ENCODE results near the gene ASXL3.

ASXL3 gene

GRCh38 chr18:33702625-33703024 lies 124.6 kb downstream of the ASXL3 start:
- Mint-ChIP-seq H3K27ac (no peak overlapping the region), H3K36me3 (no peaks in the 10 kb centered on the region), H3K4me3 (no peak overlapping the region), H3K27me3 (no peaks in the 10 kb centered on the region), H3K4me1 (no peaks in the 10 kb centered on the region), H3K9me3 (peaks cover 2% of the 10 kb centered on the region)
- CTCF ChIA-PET = no interaction called here
- no peak for DNase-seq

DNA sequence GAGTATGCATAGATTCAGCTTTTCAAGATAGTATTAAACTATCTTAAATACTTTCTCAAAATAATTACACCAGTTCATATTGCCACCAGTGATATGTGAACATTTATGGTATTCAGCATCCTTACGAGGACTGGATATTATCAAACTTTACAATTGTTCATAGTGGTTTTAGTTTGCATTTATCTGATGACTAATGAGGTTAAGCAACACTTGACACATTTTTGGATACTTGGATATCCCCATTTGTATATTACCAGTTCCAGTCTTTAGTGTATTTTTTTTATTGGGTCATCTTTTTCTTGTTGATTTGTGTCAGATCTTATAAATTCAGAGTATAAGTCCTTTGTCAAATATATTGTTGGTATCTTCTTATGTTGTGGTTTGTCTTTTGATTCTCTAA lies 128.4 kb downstream of the ASXL3 start:
- DNase-seq = no peak
- Mint-ChIP-seq H3K4me3 (no peak overlapping the region), H3K9me3 (peaks cover 4% of the 10 kb centered on the region), H3K4me1 (no peaks in the 10 kb centered on the region), H3K27ac (no peak overlapping the region), H3K36me3 (no peaks in the 10 kb centered on the region), H3K27me3 (no peaks in the 10 kb centered on the region)
- CTCF ChIA-PET = no interaction called here

GRCh38 chr18:33708876-33709275 lies 130.9 kb downstream of the ASXL3 start:
- no peaks in the 10 kb centered on the region for H3K36me3 Mint-ChIP-seq
- no peaks in the 10 kb centered on the region for H3K27me3 Mint-ChIP-seq
- H3K4me3 Mint-ChIP-seq = no peak overlapping the region
- no peak for DNase-seq
- peaks cover 5% of the 10 kb centered on the region for H3K9me3 Mint-ChIP-seq
- no peaks in the 10 kb centered on the region for H3K4me1 Mint-ChIP-seq
- H3K27ac Mint-ChIP-seq = no peak overlapping the region
- CTCF ChIA-PET = no interaction called here

GRCh38 chr18:33710269-33710668 lies 132.2 kb downstream of the ASXL3 start:
- Mint-ChIP-seq H3K27ac (no peak overlapping the region), H3K27me3 (no peaks in the 10 kb centered on the region), H3K4me1 (no peaks in the 10 kb centered on the region), H3K9me3 (peaks cover 12% of the 10 kb centered on the region), H3K4me3 (no peak overlapping the region), H3K36me3 (no peaks in the 10 kb centered on the region)
- CTCF ChIA-PET = no interaction called here
- DNase-seq = no peak

- Mint-ChIP-seq H3K4me3 (no peak overlapping the region), H3K9me3 (peaks cover 12% of the 10 kb centered on the region), H3K27ac (no peak overlapping the region), H3K27me3 (no peaks in the 10 kb centered on the region), H3K36me3 (no peaks in the 10 kb centered on the region), H3K4me1 (no peaks in the 10 kb centered on the region)
- CTCF ChIA-PET = no interaction called here
- DNase-seq = no peak
Measured at GRCh38 chr18:33711514-33711913, 133.5 kb downstream of the ASXL3 start.

GRCh38 chr18:33712719-33713118 lies 134.7 kb downstream of the ASXL3 start:
- Mint-ChIP-seq H3K4me1 (no peaks in the 10 kb centered on the region), H3K27me3 (no peaks in the 10 kb centered on the region), H3K36me3 (no peaks in the 10 kb centered on the region), H3K27ac (no peak overlapping the region), H3K9me3 (peaks cover 12% of the 10 kb centered on the region), H3K4me3 (no peak overlapping the region)
- CTCF ChIA-PET = no interaction called here
- no peak for DNase-seq

DNA sequence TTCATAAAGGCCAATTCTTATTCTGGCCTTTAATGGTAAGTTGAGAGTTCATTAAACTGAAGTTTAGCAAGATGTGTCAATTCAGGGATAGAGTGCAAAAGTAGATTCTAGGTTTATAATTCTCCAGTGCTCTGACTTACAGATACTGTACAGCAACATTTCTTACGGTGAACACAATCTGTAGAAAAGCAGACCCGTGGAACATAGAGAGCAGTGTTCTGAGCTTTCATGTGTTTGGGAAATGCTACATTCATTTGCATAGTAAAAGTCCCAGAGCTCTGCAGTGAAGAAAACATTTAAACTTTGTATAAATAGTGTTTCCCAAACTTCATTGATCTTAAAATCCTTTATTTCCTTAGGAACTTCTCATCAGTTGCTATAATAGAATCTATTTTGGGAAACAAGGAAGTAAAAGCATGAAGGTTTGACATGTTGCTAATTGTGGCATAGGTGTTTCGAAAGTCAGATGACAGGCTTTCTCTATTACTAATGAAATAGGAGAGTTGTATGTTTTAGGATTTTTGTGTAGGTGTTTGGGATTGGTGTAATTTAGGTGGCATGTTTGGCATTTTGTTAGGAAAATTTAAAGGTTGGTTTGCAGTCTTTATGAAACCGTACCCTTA lies 138.2 kb downstream of the ASXL3 start:
- Mint-ChIP-seq H3K27ac (no peak overlapping the region), H3K4me1 (no peaks in the 10 kb centered on the region), H3K9me3 (peaks cover 12% of the 10 kb centered on the region), H3K27me3 (no peaks in the 10 kb centered on the region), H3K36me3 (no peaks in the 10 kb centered on the region), H3K4me3 (no peak overlapping the region)
- CTCF ChIA-PET = no interaction called here
- DNase-seq = no peak

DNA sequence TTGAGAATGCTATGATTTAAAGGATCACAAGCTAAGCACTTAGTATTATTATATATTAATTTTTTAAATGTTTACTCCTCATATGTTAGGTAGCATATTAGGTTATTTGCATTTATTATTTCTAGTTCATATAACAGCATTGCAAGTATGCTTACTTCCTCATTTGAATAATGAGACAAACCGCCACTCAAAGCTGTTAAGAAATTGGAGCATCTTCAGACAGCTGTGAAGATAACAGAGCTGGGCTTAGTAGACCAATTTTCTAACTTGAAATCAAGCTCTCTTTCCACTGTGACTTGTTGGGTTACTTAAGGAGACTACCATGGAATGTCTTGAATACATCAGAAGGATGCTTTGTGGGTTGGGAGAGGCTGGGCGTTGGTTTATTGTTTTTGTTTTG lies 139.3 kb downstream of the ASXL3 start:
- no peak overlapping the region for H3K4me3 Mint-ChIP-seq
- no peak overlapping the region for H3K27ac Mint-ChIP-seq
- no peaks in the 10 kb centered on the region for H3K4me1 Mint-ChIP-seq
- peaks cover 12% of the 10 kb centered on the region for H3K9me3 Mint-ChIP-seq
- H3K27me3 Mint-ChIP-seq = no peaks in the 10 kb centered on the region
- H3K36me3 Mint-ChIP-seq = no peaks in the 10 kb centered on the region
- CTCF ChIA-PET = no interaction called here
- DNase-seq = no peak

DNA sequence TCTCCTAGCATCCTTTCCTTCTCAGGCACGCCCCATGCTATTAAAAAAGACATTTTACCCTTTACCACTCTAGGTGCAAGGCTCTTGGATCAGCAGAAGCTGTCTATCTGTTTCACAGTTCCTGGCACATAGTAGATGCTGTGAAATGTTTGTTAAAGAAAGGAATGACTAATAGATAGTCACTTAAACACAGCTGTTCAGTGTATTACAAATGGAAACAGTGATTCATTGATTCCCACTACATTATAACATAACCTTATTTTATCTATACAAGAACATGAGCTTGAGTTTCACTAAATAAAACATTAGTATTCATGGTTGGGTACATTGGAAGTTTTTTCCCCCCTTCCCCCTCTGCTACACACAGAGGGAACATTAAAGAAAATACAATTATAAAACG lies 142.1 kb downstream of the ASXL3 start:
- Mint-ChIP-seq H3K36me3 (no peaks in the 10 kb centered on the region), H3K27ac (no peak overlapping the region), H3K4me3 (no peak overlapping the region), H3K27me3 (no peaks in the 10 kb centered on the region), H3K4me1 (no peaks in the 10 kb centered on the region), H3K9me3 (peaks cover 2% of the 10 kb centered on the region)
- no peak for DNase-seq
- CTCF ChIA-PET = no interaction called here

DNA sequence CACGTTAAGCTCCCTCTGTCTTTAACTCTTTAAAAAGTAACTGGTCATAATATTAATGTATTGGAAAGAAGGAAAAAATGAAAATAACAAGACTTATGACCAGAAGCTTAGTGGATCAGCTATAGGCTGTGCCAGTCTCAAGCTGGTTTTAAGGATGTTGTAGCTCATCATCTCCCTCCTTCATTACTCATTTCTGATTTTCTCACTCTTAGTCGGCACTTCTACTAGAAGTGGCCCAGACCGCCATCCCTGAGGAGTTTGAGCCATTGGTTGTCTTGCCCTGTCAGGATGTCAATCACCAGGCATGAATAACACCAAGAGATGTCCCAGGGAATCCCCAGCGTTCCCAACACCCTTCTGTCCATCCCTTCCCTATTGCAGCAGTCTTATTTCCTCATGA lies 151.5 kb downstream of the ASXL3 start:
- peaks cover 3% of the 10 kb centered on the region for H3K9me3 Mint-ChIP-seq
- H3K27me3 Mint-ChIP-seq = no peaks in the 10 kb centered on the region
- H3K27ac Mint-ChIP-seq = no peak overlapping the region
- no peak overlapping the region for H3K4me3 Mint-ChIP-seq
- no peaks in the 10 kb centered on the region for H3K36me3 Mint-ChIP-seq
- no peak for DNase-seq
- H3K4me1 Mint-ChIP-seq = no peaks in the 10 kb centered on the region
- CTCF ChIA-PET = no interaction called here

GRCh38 chr18:33733376-33733775 lies 155.4 kb downstream of the ASXL3 start:
- Mint-ChIP-seq H3K36me3 (no peaks in the 10 kb centered on the region), H3K4me1 (no peaks in the 10 kb centered on the region), H3K27ac (no peak overlapping the region), H3K4me3 (no peak overlapping the region), H3K9me3 (peaks cover 5% of the 10 kb centered on the region), H3K27me3 (no peaks in the 10 kb centered on the region)
- CTCF ChIA-PET = no interaction called here
- DNase-seq = no peak

DNA sequence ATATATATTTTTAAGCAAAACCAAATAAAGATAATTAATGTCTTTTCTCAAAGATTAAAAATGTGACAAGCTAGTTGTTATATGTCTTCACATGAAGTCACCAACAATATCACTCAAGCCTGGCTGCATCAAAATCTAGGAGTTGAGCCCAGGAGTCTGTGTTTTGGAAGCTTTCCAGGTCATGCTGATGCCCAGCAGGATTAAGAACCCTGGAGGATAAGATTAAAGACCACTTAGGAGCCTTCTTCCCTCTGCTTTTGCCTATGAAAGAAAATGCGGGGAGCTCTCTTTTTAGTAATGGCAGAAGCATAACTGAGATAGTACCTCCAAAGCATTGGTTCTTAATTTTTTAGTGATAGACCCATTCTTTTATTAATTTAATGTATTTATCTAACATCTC lies 157.4 kb downstream of the ASXL3 start:
- no peak for DNase-seq
- no peaks in the 10 kb centered on the region for H3K27me3 Mint-ChIP-seq
- H3K27ac Mint-ChIP-seq = no peak overlapping the region
- H3K4me1 Mint-ChIP-seq = no peaks in the 10 kb centered on the region
- H3K9me3 Mint-ChIP-seq = peaks cover 5% of the 10 kb centered on the region
- H3K4me3 Mint-ChIP-seq = no peak overlapping the region
- H3K36me3 Mint-ChIP-seq = no peaks in the 10 kb centered on the region
- CTCF ChIA-PET = no interaction called here

GRCh38 chr18:33741760-33742159 lies 163.7 kb downstream of the ASXL3 start:
- Mint-ChIP-seq H3K4me3 (no peak overlapping the region), H3K27me3 (no peaks in the 10 kb centered on the region), H3K27ac (no peak overlapping the region), H3K36me3 (no peaks in the 10 kb centered on the region), H3K9me3 (peaks cover 6% of the 10 kb centered on the region), H3K4me1 (no peaks in the 10 kb centered on the region)
- DNase-seq = no peak
- CTCF ChIA-PET = no interaction called here

- Mint-ChIP-seq H3K27me3 (no peaks in the 10 kb centered on the region), H3K4me3 (no peak overlapping the region), H3K4me1 (no peaks in the 10 kb centered on the region), H3K9me3 (peaks cover 6% of the 10 kb centered on the region), H3K36me3 (no peaks in the 10 kb centered on the region), H3K27ac (no peak overlapping the region)
- DNase-seq = no peak
- CTCF ChIA-PET = no interaction called here
Measured at GRCh38 chr18:33744032-33744697, 166.1 kb downstream of the ASXL3 start.

DNA sequence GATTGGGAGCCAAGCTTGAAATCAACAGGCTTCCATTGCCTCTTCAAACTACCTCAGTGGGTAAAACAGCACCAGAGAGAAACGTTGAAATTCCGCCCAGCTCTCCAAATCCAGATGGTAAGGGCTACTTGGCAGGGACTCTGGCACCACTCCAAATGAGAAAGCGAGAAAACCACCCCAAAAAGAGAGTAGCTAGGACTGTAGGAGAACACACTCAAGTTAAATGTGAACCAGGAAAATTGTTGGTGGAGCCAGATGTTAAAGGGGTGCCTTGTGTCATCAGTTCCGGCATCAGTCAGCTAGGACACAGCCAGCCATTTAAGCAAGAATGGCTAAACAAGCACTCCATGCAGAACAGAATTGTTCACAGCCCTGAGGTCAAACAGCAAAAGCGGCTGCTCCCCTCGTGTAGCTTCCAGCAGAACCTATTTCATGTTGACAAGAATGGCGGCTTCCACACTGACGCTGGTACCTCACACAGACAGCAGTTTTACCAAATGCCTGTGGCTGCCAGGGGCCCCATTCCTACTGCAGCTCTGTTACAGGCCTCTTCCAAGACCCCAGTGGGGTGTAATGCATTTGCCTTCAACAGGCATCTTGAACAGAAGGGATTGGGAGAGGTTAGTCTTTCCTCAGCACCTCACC lies 167.3 kb downstream of the ASXL3 start:
- Mint-ChIP-seq H3K27me3 (no peaks in the 10 kb centered on the region), H3K4me1 (no peaks in the 10 kb centered on the region), H3K27ac (no peak overlapping the region), H3K36me3 (no peaks in the 10 kb centered on the region), H3K9me3 (peaks cover 6% of the 10 kb centered on the region), H3K4me3 (no peak overlapping the region)
- DNase-seq = no peak
- CTCF ChIA-PET = no interaction called here

Data from activated naive CD4-positive, alpha-beta T cell treated with anti-CD3 and anti-CD28 coated beads, Interleukin-2, amount 10 ng/mL, durations not matched to agents 7 days and 5 days (primary cell).